GM12864 (cell line): ENCODE measurements around the gene AOAH.

ENCODE experiments used
- DNase-seq: peaks from one replicate; pipeline ENCODE4 v3.0.0-alpha.2; 2011; ENCODE audit warnings: low read depth
- H3K4me3 ChIP-seq: 2 replicates; pipeline ENCODE4 v1.5.1; 2011; ENCODE audit warnings: mild to moderate bottlenecking, low read depth, low read length, control low read depth
- CTCF ChIP-seq: IDR thresholded peaks from 2 replicates; pipeline ENCODE4 v1.5.1; 2011; ENCODE audit warnings: low read depth, mild to moderate bottlenecking, moderate library complexity, low read length, control low read depth, inconsistent platforms; ENCODE audit errors: missing control alignments

AOAH gene

DNA sequence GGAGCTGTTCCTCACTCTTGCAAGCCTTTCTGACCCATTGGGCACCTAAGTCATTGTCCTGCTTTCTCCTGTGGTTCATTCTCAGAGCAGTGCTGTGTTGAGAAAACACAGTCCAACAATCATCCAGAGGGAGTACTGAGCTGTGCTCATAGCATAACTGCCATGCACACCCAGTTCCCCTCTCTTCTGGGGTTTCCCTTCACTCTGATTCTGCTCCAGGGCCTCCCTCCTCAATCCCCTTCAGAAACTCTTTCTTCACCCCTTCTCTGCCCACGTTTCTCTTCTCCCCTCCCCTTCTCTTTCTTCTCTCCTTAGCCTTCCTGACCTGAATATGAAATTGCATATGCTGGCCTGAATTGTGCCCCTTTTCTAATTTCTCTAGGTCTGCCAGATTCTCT lies 155.8 kb downstream of the AOAH start:
- no peak for TF ChIP-seq CTCF
- no peak overlapping the region for H3K4me3 ChIP-seq
- no peak for DNase-seq

DNA sequence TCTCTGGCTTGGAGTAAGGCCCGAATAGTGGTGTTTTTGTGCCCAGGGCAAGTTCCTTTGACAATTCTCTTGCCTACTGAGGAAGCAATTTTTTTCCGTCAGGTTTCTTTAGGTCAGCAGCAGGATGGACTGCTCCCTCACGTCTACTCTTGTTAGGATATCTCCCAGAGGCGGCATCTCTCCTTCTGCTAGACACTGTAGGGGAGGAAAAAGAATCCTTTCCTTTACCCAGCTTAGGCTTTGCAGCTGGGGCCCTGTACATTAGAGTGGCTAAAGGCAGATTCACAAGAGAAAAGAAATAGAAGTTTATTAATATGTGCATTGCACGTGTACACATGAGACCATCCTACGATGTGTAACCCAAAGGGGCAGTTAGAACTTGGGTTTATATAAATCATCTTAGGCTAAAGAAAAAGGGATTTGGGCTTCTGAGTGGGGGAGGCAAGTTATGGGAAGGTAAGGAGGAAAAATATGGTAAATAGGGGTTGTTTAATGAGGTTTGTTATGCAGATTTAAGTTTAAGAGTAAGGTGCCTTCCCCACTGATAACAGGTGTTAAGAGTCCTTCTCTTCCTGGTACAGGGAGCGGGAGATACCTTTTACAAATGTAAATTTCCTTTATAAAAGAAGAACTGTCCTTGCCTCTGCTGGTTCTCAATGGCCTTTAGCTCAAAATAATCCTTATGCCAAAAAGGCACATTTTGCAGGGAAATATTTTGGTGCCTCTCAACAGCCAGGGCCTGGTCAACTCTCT lies 156.4 kb downstream of the AOAH start:
- H3K4me3 ChIP-seq: no peak overlapping the region
- DNase-seq: no peak
- TF ChIP-seq CTCF: no peak

- H3K4me3 ChIP-seq: no peak overlapping the region
- TF ChIP-seq CTCF: no peak
- DNase-seq: no peak
These were observed 158.4 kb downstream of the AOAH start for GRCh38 chr7:36565792-36566356.

DNA sequence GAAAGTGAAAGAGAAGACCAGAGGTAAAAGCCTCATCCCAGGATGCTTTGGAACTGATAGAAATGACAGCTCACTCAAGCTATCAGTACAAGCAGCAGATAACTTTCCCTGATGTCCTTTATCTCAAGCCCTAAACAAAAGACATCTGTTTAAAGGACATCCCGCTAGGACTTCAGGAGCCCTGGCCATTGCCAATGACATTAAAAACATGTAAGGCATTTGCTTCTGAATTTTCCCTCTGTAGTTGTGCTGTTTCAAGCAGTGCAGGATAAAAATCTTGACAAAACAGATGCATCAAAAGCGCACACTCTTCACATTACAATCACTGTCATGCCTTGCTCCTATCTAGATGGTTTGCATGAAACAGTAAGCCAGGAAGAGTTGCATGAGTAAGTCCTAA lies 159.8 kb downstream of the AOAH start:
- DNase-seq: no peak
- H3K4me3 ChIP-seq: no peak overlapping the region
- no peak for TF ChIP-seq CTCF

- DNase-seq: no peak
These were observed 160.5 kb downstream of the AOAH start for GRCh38 chr7:36563706-36564327.

DNA sequence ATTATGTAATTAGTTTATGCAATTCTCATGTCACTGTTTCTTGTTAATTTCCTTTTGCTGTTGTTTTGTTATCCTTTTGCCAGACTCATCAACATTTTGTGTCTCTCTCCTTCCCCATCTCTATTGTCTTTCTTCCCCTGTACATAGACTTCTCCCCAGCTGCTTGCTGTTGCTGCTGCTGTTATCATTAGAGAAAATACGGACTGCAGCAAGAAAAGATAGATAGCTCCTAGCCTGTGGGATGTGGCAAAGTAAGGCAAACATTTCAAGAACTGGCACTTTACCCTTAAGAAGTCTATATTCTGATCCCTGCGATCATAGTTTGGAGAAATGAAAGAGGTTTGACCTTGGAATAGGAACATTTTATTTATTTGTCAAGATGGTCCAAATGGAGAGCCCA lies 162.2 kb downstream of the AOAH start:
- no peak overlapping the region for H3K4me3 ChIP-seq
- TF ChIP-seq CTCF: no peak
- no peak for DNase-seq

More at GRCh38 chr7:36563706-36564327, 160.5 kb downstream of the AOAH start:
- no peak for TF ChIP-seq CTCF
- H3K4me3 ChIP-seq: no peak overlapping the region
